ENCODE data around the gene WDR49. TPM values are rescaled to one million over a fixed set of nuclear protein-coding genes. Genes with fewer than 3 reads are reported as not detected.

WDR49 gene
- total RNA-seq, 1 experiment from 2014 or later, result 1.4 TPM

DNA sequence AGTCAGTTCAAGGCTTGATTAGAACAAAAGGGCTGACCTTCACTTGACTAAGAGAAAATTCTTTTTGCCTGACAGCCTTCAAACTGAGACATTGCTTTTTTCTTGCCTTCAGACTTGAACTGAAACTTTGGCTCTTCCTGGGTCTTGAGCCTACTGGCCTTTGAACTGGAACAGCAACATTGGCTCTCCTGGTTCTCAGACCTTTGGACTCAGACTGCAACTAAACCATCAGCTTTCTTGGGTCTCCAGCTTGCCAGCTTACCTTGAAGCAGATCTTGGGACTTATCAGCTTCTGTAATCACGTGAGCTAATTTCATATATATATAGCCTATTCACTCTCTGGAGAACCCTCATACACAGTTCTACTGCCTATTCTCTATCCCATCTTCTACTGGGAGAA is 19.5 kb upstream of the WDR49 start:
- no peaks in the 10 kb centered on the region for H3K4me1 Mint-ChIP-seq (ENCODE audit: low read depth, unreplicated experiment)
- peaks cover 14% of the 10 kb centered on the region for H3K36me3 Mint-ChIP-seq (ENCODE audit: insufficient read depth, unreplicated experiment)
- peaks cover 9% of the 10 kb centered on the region for H3K9me3 Mint-ChIP-seq (ENCODE audit: low read depth, unreplicated experiment)
- intact Hi-C loops (cut with micrococcal nuclease; ENCODE audit: unreplicated experiment), result no loop called here
- BruUV-seq (replicated peaks), result no TSS peak
- CTCF ChIA-PET, result no interaction called here
- DNase-seq, result no peak
- H3K4me3 Mint-ChIP-seq (ENCODE audit: low read depth, unreplicated experiment), result no peak overlapping the region
- TF ChIP-seq, protein P1, sequence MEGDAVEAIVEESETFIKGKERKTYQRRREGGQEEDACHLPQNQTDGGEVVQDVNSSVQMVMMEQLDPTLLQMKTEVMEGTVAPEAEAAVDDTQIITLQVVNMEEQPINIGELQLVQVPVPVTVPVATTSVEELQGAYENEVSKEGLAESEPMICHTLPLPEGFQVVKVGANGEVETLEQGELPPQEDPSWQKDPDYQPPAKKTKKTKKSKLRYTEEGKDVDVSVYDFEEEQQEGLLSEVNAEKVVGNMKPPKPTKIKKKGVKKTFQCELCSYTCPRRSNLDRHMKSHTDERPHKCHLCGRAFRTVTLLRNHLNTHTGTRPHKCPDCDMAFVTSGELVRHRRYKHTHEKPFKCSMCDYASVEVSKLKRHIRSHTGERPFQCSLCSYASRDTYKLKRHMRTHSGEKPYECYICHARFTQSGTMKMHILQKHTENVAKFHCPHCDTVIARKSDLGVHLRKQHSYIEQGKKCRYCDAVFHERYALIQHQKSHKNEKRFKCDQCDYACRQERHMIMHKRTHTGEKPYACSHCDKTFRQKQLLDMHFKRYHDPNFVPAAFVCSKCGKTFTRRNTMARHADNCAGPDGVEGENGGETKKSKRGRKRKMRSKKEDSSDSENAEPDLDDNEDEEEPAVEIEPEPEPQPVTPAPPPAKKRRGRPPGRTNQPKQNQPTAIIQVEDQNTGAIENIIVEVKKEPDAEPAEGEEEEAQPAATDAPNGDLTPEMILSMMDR (IDR thresholded peaks at IDR 0.05; ENCODE audit: unreplicated experiment), result no peak
- H3K27me3 Mint-ChIP-seq (ENCODE audit: unreplicated experiment), result no peaks in the 10 kb centered on the region
- no peak overlapping the region for H3K27ac Mint-ChIP-seq (ENCODE audit: unreplicated experiment)

DNA sequence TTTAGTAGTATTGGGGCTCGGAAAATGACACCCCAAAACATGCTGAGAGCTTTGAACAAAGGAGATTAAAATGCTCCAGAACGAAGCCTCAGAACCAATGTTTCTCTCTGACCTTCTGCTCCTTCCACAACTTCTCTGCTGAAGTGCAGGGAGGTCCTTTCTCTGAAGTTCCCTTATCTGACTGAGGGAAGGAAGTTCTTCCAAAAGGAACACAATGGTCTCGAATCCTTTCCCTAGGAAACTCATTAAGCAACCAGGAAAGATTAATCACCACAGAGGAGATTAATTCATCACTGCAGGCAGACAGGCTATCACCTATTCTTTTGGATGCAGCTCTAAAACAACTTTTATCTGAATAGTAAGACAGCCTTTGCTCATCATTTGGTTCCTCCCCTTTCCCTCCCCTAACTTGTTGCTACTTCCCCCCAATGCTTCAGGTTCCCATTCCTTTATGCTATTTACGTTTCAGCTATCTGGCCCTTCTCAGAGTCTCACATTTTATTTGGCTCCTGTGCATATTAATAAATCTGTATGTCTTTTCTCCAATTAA is 18.2 kb upstream of the WDR49 start:
- intact Hi-C loops (cut with micrococcal nuclease; ENCODE audit: unreplicated experiment), result no loop called here
- DNase-seq, result no peak
- no TSS peak for BruUV-seq (replicated peaks)
- peaks cover 9% of the 10 kb centered on the region for H3K9me3 Mint-ChIP-seq (ENCODE audit: low read depth, unreplicated experiment)
- no peaks in the 10 kb centered on the region for H3K27me3 Mint-ChIP-seq (ENCODE audit: unreplicated experiment)
- no peak overlapping the region for H3K27ac Mint-ChIP-seq (ENCODE audit: unreplicated experiment)
- TF ChIP-seq, protein P1 (IDR thresholded peaks at IDR 0.05; ENCODE audit: unreplicated experiment), result no peak
- H3K4me1 Mint-ChIP-seq (ENCODE audit: low read depth, unreplicated experiment), result no peaks in the 10 kb centered on the region
- CTCF ChIA-PET, result no interaction called here
- H3K36me3 Mint-ChIP-seq (ENCODE audit: insufficient read depth, unreplicated experiment), result peaks cover 14% of the 10 kb centered on the region
- H3K4me3 Mint-ChIP-seq (ENCODE audit: low read depth, unreplicated experiment), result no peak overlapping the region

DNA sequence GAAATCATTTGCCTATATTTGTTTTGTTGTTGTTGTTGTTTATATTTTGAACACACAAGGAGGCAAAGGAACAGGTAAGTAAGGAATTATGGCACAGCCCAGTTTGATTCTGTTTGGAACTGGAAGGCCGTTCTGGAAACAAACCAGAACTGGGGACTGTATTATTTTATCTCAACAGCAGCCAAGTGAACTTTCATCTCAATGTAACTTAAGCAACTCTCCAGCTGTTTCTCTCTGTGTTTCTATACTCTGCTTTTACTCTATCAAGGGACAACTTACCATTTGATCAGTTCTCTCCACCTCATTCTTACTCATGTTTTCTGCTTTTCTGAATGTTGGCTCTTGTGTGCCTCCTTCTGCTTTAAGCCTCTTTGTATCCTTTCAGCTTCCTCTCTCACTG is 16.0 kb upstream of the WDR49 start:
- no peak overlapping the region for H3K4me3 Mint-ChIP-seq (ENCODE audit: low read depth, unreplicated experiment)
- no peaks in the 10 kb centered on the region for H3K4me1 Mint-ChIP-seq (ENCODE audit: low read depth, unreplicated experiment)
- no peaks in the 10 kb centered on the region for H3K27me3 Mint-ChIP-seq (ENCODE audit: unreplicated experiment)
- BruUV-seq (replicated peaks), result no TSS peak
- H3K27ac Mint-ChIP-seq (ENCODE audit: unreplicated experiment), result no peak overlapping the region
- no peaks in the 10 kb centered on the region for H3K9me3 Mint-ChIP-seq (ENCODE audit: low read depth, unreplicated experiment)
- TF ChIP-seq, protein P1 (IDR thresholded peaks at IDR 0.05; ENCODE audit: unreplicated experiment), result no peak
- peaks cover 9% of the 10 kb centered on the region for H3K36me3 Mint-ChIP-seq (ENCODE audit: insufficient read depth, unreplicated experiment)
- no peak for DNase-seq
- CTCF ChIA-PET, result no interaction called here
- intact Hi-C loops (cut with micrococcal nuclease; ENCODE audit: unreplicated experiment), result no loop called here

DNA sequence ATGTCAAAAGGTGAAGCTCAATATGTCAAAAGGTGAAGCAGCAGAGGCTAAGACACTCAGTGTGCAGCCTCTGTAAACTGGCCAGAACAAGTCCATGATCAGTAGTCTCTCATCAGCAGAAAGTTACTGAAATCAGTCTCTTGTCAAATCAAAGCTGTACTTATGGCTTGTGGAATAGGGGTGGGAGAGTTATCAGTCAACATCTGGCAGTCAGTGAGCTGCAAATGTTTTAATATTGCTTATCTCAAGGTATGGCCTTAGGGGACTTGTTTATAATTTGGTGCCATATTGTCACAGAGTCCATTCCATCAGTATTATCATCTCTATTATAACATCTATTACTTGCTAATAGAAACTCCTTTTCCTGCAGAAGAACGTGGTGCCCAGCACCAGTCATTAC is 14.9 kb upstream of the WDR49 start:
- Mint-ChIP-seq H3K27me3 (ENCODE audit: unreplicated experiment) (no peaks in the 10 kb centered on the region), H3K9me3 (ENCODE audit: low read depth, unreplicated experiment) (no peaks in the 10 kb centered on the region), H3K36me3 (ENCODE audit: insufficient read depth, unreplicated experiment) (no peaks in the 10 kb centered on the region), H3K4me3 (ENCODE audit: low read depth, unreplicated experiment) (no peak overlapping the region), H3K4me1 (ENCODE audit: low read depth, unreplicated experiment) (no peaks in the 10 kb centered on the region), H3K27ac (ENCODE audit: unreplicated experiment) (no peak overlapping the region)
- DNase-seq, result no peak
- CTCF ChIA-PET, result no interaction called here
- intact Hi-C loops (cut with micrococcal nuclease; ENCODE audit: unreplicated experiment), result no loop called here
- TF ChIP-seq, protein P1 (IDR thresholded peaks at IDR 0.05; ENCODE audit: unreplicated experiment), result no peak
- no TSS peak for BruUV-seq (replicated peaks)
